DND-41 (cell line): ENCODE data around the gene ZNF326.

Experiments used
- CTCF ChIP-seq: IDR thresholded peaks from 2 replicates; pipeline ENCODE4 v1.5.1; 2012; ENCODE audit warnings: borderline replicate concordance, low read length, moderate library complexity, mild to moderate bottlenecking; ENCODE audit not compliant: poor library complexity, severe bottlenecking; ENCODE audit errors: extremely low read depth
- EZH2 ChIP-seq: IDR thresholded peaks from 3 replicates; pipeline ENCODE4 v1.6.1; 2012; ENCODE audit warnings: borderline replicate concordance, low read depth, mild to moderate bottlenecking, moderate library complexity, low read length, inconsistent platforms; ENCODE audit not compliant: severe bottlenecking

- TF ChIP-seq EZH2, result no peak
- TF ChIP-seq CTCF, result peak; percentile 78
Measured at GRCh38 chr1:90045853-90046563, 51.1 kb downstream of the ZNF326 start.
